GM12878 (cell line): ENCODE data around the gene MRTFB. TPM values are rescaled to one million over a fixed set of nuclear protein-coding genes. Genes with fewer than 3 reads are reported as not detected.

Experiments used
- ATAC-seq: fragments of 200-7000 bp; cut with Tn5 transposase; 3 replicates; pipeline ENCODE4 v1.9.1; 2020; ENCODE audit warnings: mild to moderate bottlenecking, moderate library complexity
- BruUV-seq: library from RNA; stranded (reverse); fragments of 400-500 nt; replicated peaks from 2 replicates; lab custom pipeline; 2021; lab: Mats Ljungman, UMichigan
- CTCF ChIA-PET: fragments of 300-600 bp; sonication (Branson Sonifier 250); formaldehyde crosslinking; extraction: SDS; loops from one replicate; lab custom pipeline; 2021; ENCODE audit warnings: inconsistent platforms; lab: Yijun Ruan, JAX
- POLR2A ChIA-PET: fragments of 350-600 bp; formaldehyde crosslinking; extraction: SDS; loops from one replicate; lab custom pipeline; 2021; ENCODE audit warnings: inconsistent platforms; lab: Charles Lee
- RAD21 ChIA-PET: fragments of 300-600 bp; sonication (Branson Sonifier 250); formaldehyde crosslinking; loops from one replicate; lab custom pipeline; 2023; ENCODE audit warnings: antibody characterized with exemption; ENCODE audit not compliant: unreplicated experiment; lab: Charles Lee
- SMC1A ChIA-PET: fragments of 300-600 bp; sonication (Branson Sonifier 250); formaldehyde crosslinking; loops from one replicate; lab custom pipeline; 2023; ENCODE audit not compliant: unreplicated experiment, uncharacterized antibody; lab: Charles Lee
- DNase-seq: peaks from one replicate; pipeline ENCODE4 v3.0.0-alpha.2; 2011; ENCODE audit warnings: low read depth, low spot score
- FAIRE-seq: peaks from 3 replicates; lab custom pipeline; 2011; peaks lifted over from hg19 to GRCh38; lab: Jason Lieb, UNC
- H2AFZ ChIP-seq: 2 replicates; pipeline ENCODE4 v1.6.0; 2011; ENCODE audit warnings: low read depth, low read length, control low read depth; ENCODE audit not compliant: control insufficient read depth
- H3K27ac ChIP-seq: 2 replicates; pipeline ENCODE4 v1.5.1; 2011; ENCODE audit warnings: control low read depth; ENCODE audit not compliant: control insufficient read depth, insufficient read depth
- H3K27me3 ChIP-seq, 2 experiments: replicated peaks in 1 of 2; 2 replicates each; pipeline versions ENCODE4 v1.6.0 to v1.6.1; 2011; ENCODE audit warnings: low read length in 1 of 2; ENCODE audit not compliant: control insufficient read depth in 2 of 2, insufficient read depth in 2 of 2
- H3K36me3 ChIP-seq, 2 experiments: 2 replicates each; pipeline ENCODE4 v1.5.1; 2011; ENCODE audit warnings: low read length in 1 of 2; ENCODE audit not compliant: control insufficient read depth in 2 of 2, insufficient read depth in 2 of 2
- H3K4me1 ChIP-seq: 2 replicates; pipeline ENCODE4 v1.6.1; 2011; ENCODE audit warnings: mild to moderate bottlenecking, low read length, moderate library complexity, mixed read lengths; ENCODE audit not compliant: control insufficient read depth, insufficient read depth
- H3K4me2 ChIP-seq: 2 replicates; pipeline ENCODE4 v1.6.0; 2011; ENCODE audit warnings: control low read depth; ENCODE audit not compliant: control insufficient read depth, insufficient read depth
- H3K4me3 ChIP-seq: fragments of 200-600 bp; sonication (generic); 2 replicates; pipeline ENCODE4 v1.5.1; 2016
- H3K79me2 ChIP-seq: 2 replicates; pipeline ENCODE4 v1.6.0; 2011; ENCODE audit warnings: low read length; ENCODE audit not compliant: control insufficient read depth, insufficient read depth
- H3K9ac ChIP-seq: 2 replicates; pipeline ENCODE4 v1.8.0; 2011; ENCODE audit warnings: low read length, control low read depth, mixed read lengths; ENCODE audit not compliant: control insufficient read depth, insufficient read depth
- H3K9me3 ChIP-seq: replicated peaks from 3 replicates; pipeline ENCODE4 v1.5.1; 2011; ENCODE audit warnings: mild to moderate bottlenecking, low read length; ENCODE audit not compliant: control insufficient read depth, insufficient read depth
- H4K20me1 ChIP-seq: 2 replicates; pipeline ENCODE4 v1.6.0; 2011; ENCODE audit not compliant: control insufficient read depth, insufficient read depth
- BCLAF1 ChIP-seq: fragments of 450-650 bp; IDR thresholded peaks from 2 replicates; pipeline ENCODE4 v1.6.1; 2017; ENCODE audit warnings: antibody characterized with exemption, mild to moderate bottlenecking, moderate library complexity
- CHD1 ChIP-seq: IDR thresholded peaks from 2 replicates; pipeline ENCODE4 v1.6.1; 2012; ENCODE audit warnings: low read depth, low read length, improper control_type of control experiment
- CREB1 ChIP-seq: IDR thresholded peaks from 2 replicates; pipeline ENCODE4 v1.6.1; 2012; ENCODE audit warnings: low read depth, mild to moderate bottlenecking, inconsistent platforms
- DPF2 ChIP-seq: fragments of 450-650 bp; IDR thresholded peaks from 2 replicates; pipeline ENCODE4 v1.6.1; 2017; ENCODE audit warnings: mild to moderate bottlenecking
- E2F8 ChIP-seq: fragments of 450-650 bp; IDR thresholded peaks from 2 replicates; pipeline ENCODE4 v1.6.1; 2018; ENCODE audit warnings: mild to moderate bottlenecking, low read depth, moderate library complexity; ENCODE audit not compliant: partially characterized antibody
- ESRRA ChIP-seq: IDR thresholded peaks from 2 replicates; pipeline ENCODE4 v1.6.1; 2012; ENCODE audit warnings: mild to moderate bottlenecking, low read length, improper control_type of control experiment
- MYC ChIP-seq: IDR thresholded peaks from 2 replicates; pipeline ENCODE4 v1.6.1; 2011; ENCODE audit warnings: mild to moderate bottlenecking, low read length, moderate library complexity, inconsistent platforms; ENCODE audit not compliant: insufficient read depth, insufficient replicate concordance, insufficient read length, severe bottlenecking
- NFYA ChIP-seq: IDR thresholded peaks from 2 replicates; pipeline ENCODE4 v1.6.1; 2011; ENCODE audit warnings: low read depth, mild to moderate bottlenecking, low read length, improper control_type of control experiment, borderline replicate concordance
- NR2C2 ChIP-seq: IDR thresholded peaks from 2 replicates; pipeline ENCODE4 v1.6.1; 2011; ENCODE audit warnings: borderline replicate concordance, low read depth; ENCODE audit not compliant: control insufficient read depth, insufficient read length
- PAX5 ChIP-seq: IDR thresholded peaks from 2 replicates; pipeline ENCODE4 v1.6.1; 2011; ENCODE audit warnings: low read depth, low read length, borderline replicate concordance
- POLR2AphosphoS5 ChIP-seq: IDR thresholded peaks from 2 replicates; pipeline ENCODE4 v1.6.1; 2011; ENCODE audit warnings: mild to moderate bottlenecking, low read length, inconsistent platforms
- SMAD5 ChIP-seq: IDR thresholded peaks from 2 replicates; pipeline ENCODE4 v1.6.1; 2016; ENCODE audit warnings: antibody characterized with exemption, low read depth
- SMC3 ChIP-seq: IDR thresholded peaks from 2 replicates; pipeline ENCODE4 v1.6.1; 2011; ENCODE audit warnings: low read length, improper control_type of control experiment, borderline replicate concordance
- STAT1 ChIP-seq: fragments of 450-650 bp; conservative IDR thresholded peaks from 2 replicates; pipeline ENCODE4 v1.6.1; 2014; ENCODE audit warnings: antibody characterized with exemption, mild to moderate bottlenecking
- SUZ12 ChIP-seq: fragments of 200-600 bp; sonication (generic); IDR thresholded peaks from one replicate; pipeline ENCODE4 v1.6.1; 2018; ENCODE audit warnings: antibody characterized with exemption, mild to moderate bottlenecking; ENCODE audit not compliant: unreplicated experiment
- TARDBP ChIP-seq: IDR thresholded peaks from 2 replicates; pipeline ENCODE4 v1.6.1; 2016; ENCODE audit warnings: borderline replicate concordance
- ZSCAN29 ChIP-seq: fragments of 450-650 bp; IDR thresholded peaks from 2 replicates; pipeline ENCODE4 v1.6.1; 2017; ENCODE audit warnings: mild to moderate bottlenecking, moderate library complexity
- WGBS: methylation state at CpG from one replicate; pipeline ENCODE4 v1.1.6; 2016; ENCODE audit warnings: low lambda C conversion rate; ENCODE audit not compliant: insufficient replicate concordance, insufficient coverage; ENCODE audit errors: missing lambda C conversion rate; 5-methylcytosine and 5-hydroxymethylcytosine counted together
- in situ Hi-C: fragments of 300-500 bp; cut with MboI; formaldehyde crosslinking; loops from 9 replicates; pipeline ENCODE4 v1.14.3; 2018; ENCODE audit warnings: mixed read lengths
- intact Hi-C: fragments of 100-400 bp; cut with micrococcal nuclease; formaldehyde crosslinking; loops from one replicate; pipeline ENCODE4 v1.14.2; 2022; ENCODE audit not compliant: unreplicated experiment
- polyA plus RNA-seq, 11 experiments: library from polyadenylated mRNA; depleted of rRNA in 4 of 11; unstranded in 6 of 11; stranded (reverse) in 5 of 11; fragments of >200 nt; fragmentation: Nextera tagmentation in 4 of 11; fragmentation: Illumina TruSeq in 1 of 11; extraction: Ambion mirVana in 4 of 11; extraction: Trizol in 1 of 11; gene quantifications; 1 replicate in 1 of 11; 2 replicates in 10 of 11; pipeline versions ENCODE4 v1.2.1 to v1.2.3, GENCODE V29; 2011 to 2016; ENCODE audit warnings: inconsistent platforms in 2 of 11, missing spikeins in 2 of 11, low read depth in 1 of 11
- total RNA-seq, 4 experiments: library from RNA; depleted of rRNA in 3 of 4; stranded (reverse); fragments of >200 nt in 3 of 4; fragmentation: Illumina TruSeq in 1 of 4; extraction: Trizol in 1 of 4; gene quantifications; 2 replicates each; pipeline versions ENCODE4 v1.2.1 to v1.2.3, GENCODE V29; 2013 to 2021

Gene MRTFB
- total and polyA plus RNA-seq, 10 of the 15 experiments (the other 5 are each of a cell fraction or from before 2014, with no cell fraction given), result 2.1 to 14.3 (median 8.0) TPM

GRCh38 chr16:14087590-14088154, 16.6 kb downstream of the MRTFB start:
- H3K27ac ChIP-seq, result no peak overlapping the region
- H3K27me3 ChIP-seq, result no peaks in the 10 kb centered on the region
- SMC1A ChIA-PET, result interaction anchor here (1.4 to 3.2 kb wide), 2 partner anchors 8 to 11 kb away, joined by 6 to 10 read pairs; no protein-coding TSS in a partner anchor
- intact Hi-C loops, result no loop called here
- no peaks in the 10 kb centered on the region for H3K9me3 ChIP-seq
- CTCF ChIA-PET, result interaction anchor here (0.8 to 2.1 kb wide), 3 partner anchors 8 to 68 kb away, joined by 3 to 7 read pairs (median 3); no protein-coding TSS in a partner anchor
- no peak overlapping the region for H3K4me3 ChIP-seq
- ATAC-seq, result no peak
- no peaks in the 10 kb centered on the region for H3K4me1 ChIP-seq
- no peak for DNase-seq
- TF ChIP-seq ESRRA (no peak), SMC3 (no peak), STAT1 (no peak), BCLAF1 (no peak), POLR2AphosphoS5 (no peak), SUZ12 (no peak), CHD1 (no peak), E2F8 (no peak), MYC (no peak), CREB1 (no peak), NFYA (no peak), PAX5 (no peak), ZSCAN29 (no peak), TARDBP (no peak), DPF2 (no peak), SMAD5 (no peak), NR2C2 (no peak)
- WGBS, result 74% methylated on average over 3 of the region's 3 CpGs
- FAIRE-seq, result no peak
- H3K79me2 ChIP-seq, result no peaks in the 10 kb centered on the region
- H4K20me1 ChIP-seq, result no peaks in the 10 kb centered on the region
- BruUV-seq, result no TSS peak
- POLR2A ChIA-PET, result no interaction called here
- no peak overlapping the region for H3K9ac ChIP-seq
- H3K4me2 ChIP-seq, result no peak overlapping the region
- peaks cover 0 to 3% of the 10 kb centered on the region in 2 experiments; a peak in 2 of 4 replicates for H3K36me3 ChIP-seq
- in situ Hi-C loops, result no loop called here
- RAD21 ChIA-PET, result no interaction called here
- H2AFZ ChIP-seq, result no peak overlapping the region
